Ovary (tissue), 3 donors: ENCODE data around the gene TNFRSF9.

Experiments used
- EP300 ChIP-seq: sonication (generic); formaldehyde crosslinking; IDR thresholded peaks from one replicate; pipeline ENCODE4 v1.6.1; 2017; ENCODE audit warnings: antibody characterized with exemption
- POLR2A ChIP-seq: fragments of 450-650 bp; IDR thresholded peaks from one replicate; pipeline ENCODE4 v1.6.1; 2017; ENCODE audit warnings: antibody characterized with exemption, mild to moderate bottlenecking, moderate library complexity
- TF ChIP-seq, protein P1 (sequence below), 3 donors: fragments of 450-650 bp in 2 of 3; fragments of 200-600 bp in 1 of 3; IDR thresholded peaks; one replicate each; pipeline versions ENCODE4 v1.5.1 to v1.8.0; 2016 to 2022; ENCODE audit warnings: antibody characterized with exemption in 3 of 3, mild to moderate bottlenecking in 1 of 3
- donor health status: DM: no; HTN: no; CAD: no.

DNA sequence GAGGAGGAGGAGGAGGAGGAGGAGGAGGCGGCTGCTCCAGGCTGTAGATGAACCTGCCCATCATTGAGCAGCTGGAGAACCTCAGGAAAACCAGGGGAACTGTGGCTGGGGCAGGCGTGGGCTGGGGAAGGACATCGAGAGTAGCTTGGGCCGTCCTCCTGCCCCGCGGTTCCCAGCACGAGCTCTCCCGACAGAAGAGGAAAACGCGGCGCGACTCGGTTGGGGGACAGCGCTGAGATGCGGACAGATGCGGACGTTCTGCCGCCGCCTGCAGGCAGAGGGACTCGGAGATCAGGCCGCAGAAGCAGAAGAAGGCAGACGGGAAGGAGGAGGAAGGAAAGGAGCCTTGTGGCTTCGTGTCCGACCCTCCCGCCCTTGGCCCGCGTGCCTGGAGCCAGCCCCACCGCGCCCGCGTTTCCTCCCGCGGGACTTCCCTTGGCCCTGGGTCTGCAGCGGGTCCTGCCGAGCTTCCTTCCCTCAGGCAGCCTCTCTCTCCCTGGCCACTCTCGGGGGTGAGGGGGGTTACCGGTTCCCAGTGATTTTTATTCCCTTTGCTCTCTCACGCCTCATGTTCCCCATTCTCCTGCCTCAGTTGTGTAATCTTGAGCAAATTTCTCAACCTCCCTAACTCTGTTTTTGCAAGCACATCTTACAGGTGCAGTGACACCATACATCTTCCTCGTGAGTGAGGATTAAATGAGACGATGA lies 1.7 kb upstream of the TNFRSF9 start:
- no peak for TF ChIP-seq POLR2A
- TF ChIP-seq, protein P1, sequence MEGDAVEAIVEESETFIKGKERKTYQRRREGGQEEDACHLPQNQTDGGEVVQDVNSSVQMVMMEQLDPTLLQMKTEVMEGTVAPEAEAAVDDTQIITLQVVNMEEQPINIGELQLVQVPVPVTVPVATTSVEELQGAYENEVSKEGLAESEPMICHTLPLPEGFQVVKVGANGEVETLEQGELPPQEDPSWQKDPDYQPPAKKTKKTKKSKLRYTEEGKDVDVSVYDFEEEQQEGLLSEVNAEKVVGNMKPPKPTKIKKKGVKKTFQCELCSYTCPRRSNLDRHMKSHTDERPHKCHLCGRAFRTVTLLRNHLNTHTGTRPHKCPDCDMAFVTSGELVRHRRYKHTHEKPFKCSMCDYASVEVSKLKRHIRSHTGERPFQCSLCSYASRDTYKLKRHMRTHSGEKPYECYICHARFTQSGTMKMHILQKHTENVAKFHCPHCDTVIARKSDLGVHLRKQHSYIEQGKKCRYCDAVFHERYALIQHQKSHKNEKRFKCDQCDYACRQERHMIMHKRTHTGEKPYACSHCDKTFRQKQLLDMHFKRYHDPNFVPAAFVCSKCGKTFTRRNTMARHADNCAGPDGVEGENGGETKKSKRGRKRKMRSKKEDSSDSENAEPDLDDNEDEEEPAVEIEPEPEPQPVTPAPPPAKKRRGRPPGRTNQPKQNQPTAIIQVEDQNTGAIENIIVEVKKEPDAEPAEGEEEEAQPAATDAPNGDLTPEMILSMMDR (IDR thresholded peaks at IDR 0.05): no peak
- no peak for TF ChIP-seq EP300
